GM18499 (cell line): ENCODE results near the gene INO80E.

Experiments
- ATAC-seq: cut with Tn5 transposase; IDR thresholded peaks from one replicate; pipeline ENCODE4 v1.9.1; 2021; ENCODE audit warnings: moderate number of reproducible peaks; ENCODE audit not compliant: insufficient read depth, unreplicated experiment

The INO80E gene

GRCh38 chr16:29974291-29975133, 21.5 kb upstream of the INO80E start:
- ATAC-seq, result no peak

GRCh38 chr16:29975134-29975538, 20.9 kb upstream of the INO80E start:
- no peak for ATAC-seq

GRCh38 chr16:29975811-29976511, 20.1 kb upstream of the INO80E start:
- ATAC-seq, result no peak

- no peak for ATAC-seq
These were observed 18.8 kb upstream of the INO80E start for GRCh38 chr16:29977063-29977825.

GRCh38 chr16:29978081-29978480, 18.0 kb upstream of the INO80E start:
- no peak for ATAC-seq

- ATAC-seq, result no peak
These were observed 17.3 kb upstream of the INO80E start for GRCh38 chr16:29978564-29979270.

- ATAC-seq, result no peak
These were observed 13.3 kb upstream of the INO80E start for GRCh38 chr16:29982560-29983419.

- ATAC-seq, result no peak
These were observed 12.5 kb upstream of the INO80E start for GRCh38 chr16:29983420-29984136.

- no peak for ATAC-seq
These were observed 11.8 kb upstream of the INO80E start for GRCh38 chr16:29984137-29984763.

- ATAC-seq, result no peak
These were observed 11.3 kb upstream of the INO80E start for GRCh38 chr16:29984764-29985147.

- no peak for ATAC-seq
These were observed 10.7 kb upstream of the INO80E start for GRCh38 chr16:29985271-29985811.

GRCh38 chr16:29986231-29986630, 9.8 kb upstream of the INO80E start:
- ATAC-seq, result no peak

GRCh38 chr16:29986931-29987330, 9.1 kb upstream of the INO80E start:
- ATAC-seq, result no peak

- no peak for ATAC-seq
These were observed 8.5 kb upstream of the INO80E start for GRCh38 chr16:29987371-29988085.

GRCh38 chr16:29988346-29989075, 7.5 kb upstream of the INO80E start:
- ATAC-seq, result no peak

GRCh38 chr16:29989111-29989858, 6.8 kb upstream of the INO80E start:
- ATAC-seq, result no peak
